Inferior parietal cortex (tissue), 1 donor: ENCODE data around the gene MCC.

Source experiments
- DNase-seq: peaks from one replicate; pipeline ENCODE4 v3.0.0-alpha.2; 2016; ENCODE audit errors: extremely low spot score

MCC gene

DNA sequence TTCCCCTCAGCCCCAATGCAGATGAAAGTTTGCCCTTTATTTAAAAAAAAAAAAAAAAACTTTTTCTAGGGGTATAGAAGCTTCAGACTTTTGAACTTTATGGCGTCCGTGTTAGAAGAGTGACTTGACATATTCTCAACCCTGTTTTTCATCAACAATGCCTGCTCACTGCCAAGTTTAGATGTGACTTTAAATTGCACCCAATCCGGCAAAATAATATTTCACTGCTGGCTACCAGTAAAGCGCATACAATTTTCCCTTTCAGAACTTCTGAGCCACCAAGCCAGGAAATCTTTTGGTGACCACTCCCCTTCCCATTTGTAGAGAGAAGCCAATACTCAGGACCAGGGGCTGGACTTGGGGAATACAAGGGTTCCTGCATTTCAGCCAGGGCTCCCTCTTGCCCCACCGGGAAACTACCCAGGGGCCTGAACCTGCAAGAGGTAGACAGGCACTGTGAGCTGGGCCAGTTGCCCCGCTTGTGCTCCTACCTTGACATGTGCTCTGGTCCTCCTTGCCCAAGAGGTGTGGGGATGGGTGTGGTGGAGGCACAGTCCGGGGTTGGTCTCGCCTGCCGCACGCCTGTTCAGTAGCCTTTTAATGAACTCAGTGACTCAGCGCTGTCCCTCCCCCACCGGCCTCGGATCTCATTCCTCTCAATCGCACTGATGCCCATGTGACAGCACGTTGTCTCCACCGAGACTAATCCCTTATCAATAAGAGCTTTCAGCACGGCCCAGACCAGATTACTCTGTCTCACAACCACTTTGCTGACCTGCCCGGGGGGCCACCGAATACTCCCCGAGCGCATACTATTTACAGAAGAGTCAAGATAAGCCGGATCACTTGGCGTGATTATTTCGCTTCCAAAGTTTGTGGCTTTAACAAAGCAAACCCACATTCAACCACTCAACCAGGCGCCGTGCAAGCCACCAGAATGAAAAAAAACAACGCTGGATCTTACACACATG, 285.2 kb downstream of the MCC start:
- DNase-seq = no peak

DNA sequence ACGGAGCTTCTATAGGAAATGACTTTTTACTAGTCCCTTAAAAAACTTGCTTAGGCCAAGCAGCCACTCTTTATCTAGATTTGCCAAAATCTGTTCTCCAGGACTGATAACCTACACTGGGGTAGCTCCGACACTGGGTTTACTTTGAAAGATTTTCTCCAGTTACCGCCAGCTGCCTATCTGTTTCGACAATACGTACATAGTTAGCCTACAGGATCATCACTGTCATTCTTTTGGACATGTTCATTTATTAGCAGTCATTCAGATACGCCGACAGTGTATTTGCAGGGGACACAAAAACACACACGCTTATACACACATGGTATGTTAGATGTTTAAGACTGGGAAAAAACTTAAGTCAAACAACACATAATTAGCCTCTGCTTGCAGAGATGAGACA, 286.0 kb downstream of the MCC start:
- DNase-seq = no peak

- DNase-seq = no peak
These were observed 286.5 kb downstream of the MCC start for GRCh38 chr5:113201715-113202114.

- DNase-seq = no peak
These were observed 288.9 kb downstream of the MCC start for GRCh38 chr5:113199122-113199905.

GRCh38 chr5:113197456-113198200, 290.6 kb downstream of the MCC start:
- no peak for DNase-seq

- DNase-seq = no peak
These were observed 292.5 kb downstream of the MCC start for GRCh38 chr5:113195771-113196170.

GRCh38 chr5:113195251-113195650, 293.0 kb downstream of the MCC start:
- DNase-seq = no peak

DNA sequence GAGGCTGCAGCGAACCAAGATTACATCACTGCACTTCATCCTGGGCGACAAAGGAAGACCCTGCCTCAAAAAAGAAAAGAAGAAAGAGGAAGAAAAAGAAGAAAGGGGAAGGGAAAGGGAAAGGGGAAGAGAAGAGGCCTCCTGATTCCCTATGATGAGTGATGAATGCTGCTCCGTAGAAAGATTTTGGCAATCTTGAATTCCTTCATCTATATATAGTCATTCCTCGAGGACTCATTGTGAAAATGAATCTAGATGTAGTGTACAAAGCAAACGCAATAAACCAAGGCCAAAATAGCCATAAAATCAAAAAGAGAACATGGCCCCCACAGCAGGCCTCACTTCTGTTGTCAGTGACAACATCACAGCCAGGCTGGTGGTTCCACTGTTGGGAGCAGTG, 293.7 kb downstream of the MCC start:
- DNase-seq = no peak

DNA sequence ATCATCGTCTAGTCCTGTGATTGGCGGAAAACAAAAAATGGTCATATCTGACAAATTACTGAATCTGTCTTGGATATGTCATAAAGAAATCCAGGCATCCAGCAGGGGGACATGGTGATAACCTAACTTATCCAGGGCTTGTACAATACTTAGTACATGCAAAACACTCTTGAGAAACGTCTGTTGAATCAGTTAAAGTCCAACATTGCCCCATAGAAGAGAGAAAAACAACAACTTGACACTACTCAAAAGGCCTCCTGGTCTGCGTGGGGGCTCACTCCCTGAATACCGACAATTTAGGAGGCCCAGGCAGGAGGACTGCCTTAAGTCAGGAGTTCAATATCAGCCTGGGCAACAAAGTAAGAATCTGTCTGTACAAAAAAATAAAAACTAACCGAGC, 294.1 kb downstream of the MCC start:
- DNase-seq = no peak

DNA sequence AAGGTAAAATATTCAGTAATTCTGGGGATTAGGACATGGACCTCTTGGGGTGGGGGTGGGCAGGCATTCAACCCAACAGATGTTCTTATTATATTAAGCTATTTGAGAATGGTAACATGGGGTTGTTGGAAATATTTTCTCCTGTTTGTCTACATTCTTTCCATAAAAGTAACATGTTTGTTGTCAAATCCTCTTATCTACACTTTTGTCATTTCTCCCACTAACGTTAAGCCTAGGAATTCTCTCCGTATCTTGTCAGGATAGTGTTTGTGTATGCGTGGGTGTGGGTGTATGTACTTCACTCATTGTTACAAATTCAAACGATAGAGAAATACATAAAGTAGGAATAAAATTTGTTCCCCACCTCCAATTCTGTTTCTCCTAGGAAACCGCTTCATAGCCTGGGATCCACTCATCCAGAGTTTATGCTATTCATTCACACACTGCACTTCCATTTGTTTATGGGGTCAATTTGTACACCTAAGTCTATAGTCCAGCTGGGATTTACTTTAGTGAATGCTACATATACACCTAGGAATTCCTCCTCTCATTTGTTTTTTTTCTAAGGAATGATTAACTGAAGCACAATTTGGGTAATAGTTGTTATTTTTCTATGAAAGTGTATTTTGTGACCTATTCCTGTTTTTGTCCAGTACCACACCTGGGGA, 294.8 kb downstream of the MCC start:
- DNase-seq = no peak

- no peak for DNase-seq
These were observed 295.7 kb downstream of the MCC start for GRCh38 chr5:113192541-113192940.

GRCh38 chr5:113190347-113190746, 297.9 kb downstream of the MCC start:
- no peak for DNase-seq

- DNase-seq = no peak
These were observed 299.0 kb downstream of the MCC start for GRCh38 chr5:113189291-113189690.

- no peak for DNase-seq
These were observed 299.8 kb downstream of the MCC start for GRCh38 chr5:113188436-113188835.

DNA sequence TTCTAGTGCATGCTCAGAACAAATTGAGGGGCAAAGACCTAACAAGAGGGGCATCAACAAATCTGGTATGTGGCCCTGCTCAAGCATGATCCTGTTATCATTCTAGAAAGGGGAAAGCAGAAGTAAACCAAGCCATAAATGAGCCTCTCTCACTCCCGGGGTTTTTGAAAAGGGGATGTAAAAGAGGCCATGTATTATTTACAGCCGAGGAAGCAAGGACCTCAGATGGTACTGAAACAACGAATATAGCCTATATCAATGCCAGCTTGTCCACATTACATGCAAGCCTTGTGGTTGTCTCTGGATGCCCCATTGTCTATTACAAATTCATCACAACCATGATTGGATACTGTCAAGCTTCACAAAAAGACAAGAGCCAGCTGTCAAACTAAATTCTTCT, 300.3 kb downstream of the MCC start:
- no peak for DNase-seq

- DNase-seq = no peak
These were observed 302.2 kb downstream of the MCC start for GRCh38 chr5:113186061-113186460.

DNA sequence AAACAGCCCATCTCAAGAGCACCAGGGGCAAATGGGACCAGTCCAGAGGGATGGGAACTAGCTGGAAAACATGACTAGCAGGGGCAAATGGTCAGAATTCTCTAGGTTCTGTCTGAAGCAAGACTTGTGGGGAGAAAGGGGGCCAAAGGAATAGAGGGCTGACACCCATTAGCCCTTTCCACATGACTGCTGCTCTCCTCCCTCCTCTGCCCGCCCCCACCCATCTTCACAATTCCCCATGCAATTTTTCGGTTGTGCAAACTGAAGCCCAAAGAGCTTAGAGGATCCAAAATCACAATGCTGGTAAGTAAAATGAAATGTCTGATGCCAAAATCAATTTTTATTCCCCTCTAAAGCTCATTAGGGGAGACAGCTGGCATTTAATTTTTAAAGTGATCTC, 304.6 kb downstream of the MCC start:
- no peak for DNase-seq

DNA sequence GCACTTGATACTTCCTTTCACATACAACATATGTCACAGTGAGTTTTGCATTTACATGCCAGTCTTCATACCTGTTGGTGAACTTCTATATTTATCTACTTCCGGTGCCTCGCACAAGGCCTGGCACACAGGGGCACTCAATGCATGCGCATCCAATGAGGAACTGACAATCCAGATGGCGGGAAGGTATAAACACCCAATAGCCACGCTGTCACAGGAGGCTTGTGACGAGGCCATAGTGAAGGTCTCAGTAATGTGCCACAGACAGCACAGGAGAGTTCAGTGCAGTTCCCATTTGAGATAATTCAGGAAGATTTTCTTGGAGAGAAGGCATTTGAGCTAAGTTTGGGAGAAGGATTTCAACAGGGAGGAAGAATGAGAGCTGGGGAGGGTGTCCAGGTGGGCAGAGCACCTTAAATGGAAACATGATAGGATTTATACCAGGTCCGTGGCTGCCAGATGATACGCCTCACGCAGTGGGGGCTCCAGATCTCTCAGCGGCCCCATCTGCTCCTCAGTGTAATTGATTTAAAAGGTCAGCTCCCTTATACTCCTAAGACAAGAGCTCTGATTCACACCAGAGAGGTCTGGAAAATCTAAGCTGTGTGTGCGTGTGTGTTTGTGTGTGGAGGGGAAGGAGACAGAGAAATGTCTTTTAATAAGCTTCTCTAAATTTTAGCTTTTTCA, 305.5 kb downstream of the MCC start:
- DNase-seq = no peak

GRCh38 chr5:113181853-113182490, 306.3 kb downstream of the MCC start:
- no peak for DNase-seq

- no peak for DNase-seq
These were observed 306.8 kb downstream of the MCC start for GRCh38 chr5:113181409-113181808.

DNA sequence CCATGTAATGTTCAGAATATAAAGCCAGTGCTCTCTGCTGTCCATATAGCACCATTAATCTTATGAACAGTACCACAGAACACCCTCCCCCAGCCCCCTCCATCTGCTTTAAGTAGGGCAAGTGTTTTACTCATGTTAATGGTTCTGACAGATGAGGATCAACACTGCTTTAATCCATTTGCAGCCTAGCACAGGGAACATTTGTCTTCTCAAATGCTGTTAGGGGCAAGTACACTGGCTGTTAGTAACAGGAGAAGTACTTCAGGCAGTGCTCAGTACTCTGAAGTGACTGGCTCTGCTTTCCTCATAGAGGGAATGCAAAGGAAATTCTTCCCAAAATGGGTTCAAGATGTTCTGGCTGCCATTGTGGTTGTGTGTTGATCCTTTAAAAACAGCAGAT, 309.1 kb downstream of the MCC start:
- no peak for DNase-seq
